Stimulated activated CD8-positive, alpha-beta memory T cell treated with anti-CD3 and anti-CD28 coated beads, Interleukin-15, amount 100 ng/mL, for 24 hours (primary cell): ENCODE results near the gene TMEM139.

Source experiments
- DNase-seq: peaks from one replicate; pipeline ENCODE4 v3.0.0-alpha.2; 2020; ENCODE audit warnings: low read depth

Gene TMEM139

GRCh38 chr7:143284591-143285469 lies at the start of gene TMEM139:
Gene TMEM139 (plus strand): TSS chr7:143284958. CDS start chr7:143285958, 1,000 bp downstream.
- no peak for DNase-seq

GRCh38 chr7:143235561-143235960 lies 49.2 kb upstream of the TMEM139 start:
- DNase-seq, result no peak

- no peak for DNase-seq
These were observed 48.3 kb upstream of the TMEM139 start for GRCh38 chr7:143236408-143236990.

GRCh38 chr7:143237366-143237765 lies 47.4 kb upstream of the TMEM139 start:
- DNase-seq, result no peak

- no peak for DNase-seq
These were observed 46.3 kb upstream of the TMEM139 start for GRCh38 chr7:143238289-143238980.

GRCh38 chr7:143239813-143240212 lies 44.9 kb upstream of the TMEM139 start:
- DNase-seq, result no peak

GRCh38 chr7:143240291-143241168 lies 44.2 kb upstream of the TMEM139 start:
- no peak for DNase-seq

GRCh38 chr7:143242306-143242705 lies 42.5 kb upstream of the TMEM139 start:
- no peak for DNase-seq

GRCh38 chr7:143243111-143243510 lies 41.6 kb upstream of the TMEM139 start:
- DNase-seq, result no peak

- DNase-seq, result no peak
These were observed 41.1 kb upstream of the TMEM139 start for GRCh38 chr7:143243614-143244013.

- DNase-seq, result no peak
These were observed 40.4 kb upstream of the TMEM139 start for GRCh38 chr7:143244321-143244720.

- DNase-seq, result no peak
These were observed 39.6 kb upstream of the TMEM139 start for GRCh38 chr7:143245123-143245522.

- no peak for DNase-seq
These were observed 37.4 kb upstream of the TMEM139 start for GRCh38 chr7:143247372-143247771.

- DNase-seq, result no peak
These were observed 35.9 kb upstream of the TMEM139 start for GRCh38 chr7:143248761-143249354.

- no peak for DNase-seq
These were observed 34.6 kb upstream of the TMEM139 start for GRCh38 chr7:143250199-143250598.

- DNase-seq, result no peak
These were observed 33.9 kb upstream of the TMEM139 start for GRCh38 chr7:143250822-143251221.

- no peak for DNase-seq
These were observed 32.8 kb upstream of the TMEM139 start for GRCh38 chr7:143252006-143252405.

GRCh38 chr7:143255564-143255963 lies 29.2 kb upstream of the TMEM139 start:
- DNase-seq, result no peak

- no peak for DNase-seq
These were observed 28.4 kb upstream of the TMEM139 start for GRCh38 chr7:143256325-143256724.

GRCh38 chr7:143256932-143257331 lies 27.8 kb upstream of the TMEM139 start:
- DNase-seq, result no peak

- no peak for DNase-seq
These were observed 27.3 kb upstream of the TMEM139 start for GRCh38 chr7:143257501-143257900.

- DNase-seq, result no peak
These were observed 25.9 kb upstream of the TMEM139 start for GRCh38 chr7:143258831-143259230.
